CD4-positive, alpha-beta T cell treated with Interferon gamma for 1 hour (primary cell): Measurements from ENCODE around the gene CCDC47.
A peak's percentile ranks its signal among the peaks of the same experiment; 100 is the strongest.
"Not testable (repeated sequence)": the region's sequence is repeated elsewhere in the genome, so short reads cannot be mapped to it uniquely, and the experiment has no call there.

Experiments
- DNase-seq: peaks from one replicate; pipeline ENCODE4 v3.0.0-alpha.2; 2020

Gene CCDC47

DNA sequence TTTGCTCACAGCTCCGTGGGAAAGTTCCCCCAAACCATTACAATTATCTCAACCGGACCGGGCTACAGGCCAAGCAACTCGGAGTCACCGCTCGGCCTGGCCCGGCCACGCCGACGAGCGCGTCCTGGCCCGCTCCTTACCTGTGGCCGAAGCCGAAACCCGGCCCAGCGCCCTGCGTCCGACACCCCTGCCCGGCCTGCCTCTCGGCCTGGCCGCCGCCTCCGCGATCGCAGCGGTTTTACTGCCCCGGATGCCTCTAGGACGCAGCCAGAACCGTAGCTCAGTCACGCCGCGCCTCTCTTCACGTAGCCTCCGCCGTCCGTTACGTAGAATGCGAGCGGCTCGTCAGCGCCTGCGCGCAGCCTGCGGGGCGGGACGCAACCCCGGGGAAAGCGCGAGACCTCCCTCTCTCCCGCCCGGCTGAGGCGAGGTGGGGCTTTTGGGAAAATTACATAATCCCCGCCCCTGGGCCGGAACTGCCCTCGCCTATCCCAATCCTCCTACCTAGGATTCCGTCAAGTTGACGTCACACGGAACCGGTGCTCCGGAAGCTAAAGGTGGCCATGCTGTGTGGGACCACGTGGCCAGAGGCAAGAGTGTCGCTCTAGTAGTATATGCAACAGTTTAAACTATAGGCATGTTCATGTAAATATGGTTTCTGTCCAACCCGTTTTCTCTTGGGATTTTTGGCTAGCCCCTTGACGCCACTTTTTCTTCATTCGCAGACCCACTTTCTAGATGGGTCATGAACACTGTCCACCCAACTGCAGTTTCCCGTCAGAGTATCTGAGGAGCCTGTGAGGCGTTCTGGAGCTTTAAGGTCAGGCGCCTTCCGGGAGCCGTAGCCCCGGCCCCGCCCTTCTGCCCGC lies at the start of gene CCDC47:
TSS of gene CCDC47 (minus strand) at position 326 of the 869 bp plus-strand sequence. CDS start 7,422 bp downstream, outside the sequence.
- DNase-seq, result peak; percentile 99

DNA sequence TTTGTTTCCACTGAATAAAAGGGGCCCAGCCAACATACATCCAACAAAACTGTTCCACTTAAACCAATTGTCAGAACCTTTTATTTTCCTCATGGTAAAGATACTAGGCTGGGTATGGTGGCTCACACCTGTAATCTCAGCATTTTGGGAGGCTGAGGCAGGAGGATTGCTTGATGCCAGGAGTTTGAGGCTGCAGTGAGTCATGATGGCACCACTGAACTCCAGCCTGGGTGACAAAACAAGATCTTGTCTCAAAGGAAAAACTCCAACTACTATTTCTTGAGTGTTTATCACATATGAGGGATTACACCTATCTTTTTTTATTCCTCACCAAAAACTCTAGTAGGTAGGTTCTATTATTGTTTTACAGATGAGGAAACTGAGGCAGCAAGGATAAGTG lies 49.1 kb upstream of the CCDC47 start:
- no peak for DNase-seq

- DNase-seq, result no peak
Measured at GRCh38 chr17:63821804-63822203, 48.4 kb upstream of the CCDC47 start.

DNA sequence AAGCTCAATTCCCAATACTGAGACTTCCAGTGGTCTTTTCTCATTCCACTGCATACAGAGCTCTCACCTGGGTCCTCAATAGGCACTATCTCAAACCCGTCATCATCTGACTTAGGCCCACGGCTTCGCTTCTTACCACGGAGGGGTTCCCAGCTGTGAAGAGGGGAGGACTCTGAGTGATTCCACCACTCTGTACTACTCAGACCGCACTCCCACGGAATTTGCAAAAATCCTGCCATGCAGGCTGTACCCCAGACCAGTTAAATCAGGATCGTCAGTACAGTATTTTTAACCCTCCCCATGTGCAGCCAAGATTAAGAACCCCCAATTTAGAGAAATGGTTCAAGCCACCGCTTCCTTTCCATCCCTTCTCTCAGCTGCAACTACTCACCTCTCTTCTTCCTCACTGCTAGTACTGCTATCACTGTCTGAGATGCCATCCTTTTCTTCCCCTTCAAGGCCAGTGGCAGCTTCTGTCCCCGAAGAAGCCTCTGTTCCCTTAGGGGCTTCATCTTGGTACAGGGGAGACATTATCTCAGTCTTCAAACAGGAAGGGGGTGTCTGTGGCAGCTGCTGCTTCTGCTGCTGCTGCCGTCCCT lies 47.7 kb upstream of the CCDC47 start:
- DNase-seq, result no peak

DNA sequence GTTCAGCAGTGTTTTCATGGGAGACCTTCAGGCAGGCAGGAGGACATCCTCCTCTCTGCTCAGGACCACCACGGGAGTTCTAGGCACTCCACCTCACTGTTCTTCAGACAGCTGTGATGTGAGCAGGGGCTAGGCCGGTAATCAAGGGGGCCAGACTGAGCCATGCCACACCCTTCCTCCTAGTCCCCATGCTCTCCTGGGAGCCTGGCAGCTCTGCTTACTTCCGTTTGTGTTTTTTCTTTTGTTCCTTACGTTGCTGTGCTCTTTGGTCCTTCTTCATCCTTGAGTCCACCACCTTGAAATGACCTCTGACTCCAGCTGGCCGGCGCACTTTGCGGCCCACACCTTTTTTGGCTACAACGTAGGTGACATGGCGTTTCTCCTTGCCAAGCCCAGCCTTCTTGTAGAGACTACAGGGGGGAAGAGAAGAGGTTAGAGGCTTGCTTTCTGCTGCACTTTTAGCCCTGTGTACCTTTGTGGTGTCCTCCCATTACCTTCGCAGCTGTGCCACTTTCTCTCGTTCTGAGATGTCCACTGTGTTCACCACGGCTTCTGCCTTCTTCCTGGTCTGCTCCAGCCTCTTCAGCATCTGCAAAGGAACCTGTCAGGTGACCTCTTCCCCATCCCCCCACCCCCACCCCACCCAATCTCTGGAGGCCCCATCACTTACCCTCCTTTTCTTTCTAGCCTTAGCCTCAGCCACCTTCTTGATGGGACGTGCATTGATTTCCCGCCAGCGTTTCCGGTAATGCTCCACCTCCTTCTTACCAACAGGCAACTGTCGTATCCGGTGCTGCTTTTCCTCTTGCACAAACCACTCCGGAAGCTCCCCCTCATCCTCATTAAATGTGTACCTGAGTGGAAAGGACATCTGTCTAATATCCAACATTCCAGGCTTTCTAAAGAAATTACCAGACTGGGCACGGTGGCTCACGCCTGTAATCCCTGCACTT lies 46.5 kb upstream of the CCDC47 start:
- no peak for DNase-seq

DNA sequence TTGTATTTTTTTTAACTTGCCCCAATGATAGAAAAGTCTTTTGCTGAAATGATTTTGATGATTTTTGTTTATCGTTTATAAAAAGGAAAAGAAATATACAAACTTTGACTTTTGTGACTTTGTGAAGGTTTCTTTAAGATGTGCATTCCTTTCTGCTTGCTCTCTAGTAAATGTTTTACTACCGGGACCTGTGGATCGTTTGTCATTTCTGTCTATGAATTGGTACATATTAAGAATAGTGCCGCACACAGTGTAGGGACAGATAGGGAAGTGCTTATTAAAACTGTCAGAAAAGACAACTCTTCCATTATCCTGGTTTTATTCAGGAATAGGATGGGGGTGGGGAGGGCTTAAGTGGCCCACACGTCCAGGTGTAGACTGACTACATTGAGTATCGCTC lies 45.7 kb upstream of the CCDC47 start:
- no peak for DNase-seq

DNA sequence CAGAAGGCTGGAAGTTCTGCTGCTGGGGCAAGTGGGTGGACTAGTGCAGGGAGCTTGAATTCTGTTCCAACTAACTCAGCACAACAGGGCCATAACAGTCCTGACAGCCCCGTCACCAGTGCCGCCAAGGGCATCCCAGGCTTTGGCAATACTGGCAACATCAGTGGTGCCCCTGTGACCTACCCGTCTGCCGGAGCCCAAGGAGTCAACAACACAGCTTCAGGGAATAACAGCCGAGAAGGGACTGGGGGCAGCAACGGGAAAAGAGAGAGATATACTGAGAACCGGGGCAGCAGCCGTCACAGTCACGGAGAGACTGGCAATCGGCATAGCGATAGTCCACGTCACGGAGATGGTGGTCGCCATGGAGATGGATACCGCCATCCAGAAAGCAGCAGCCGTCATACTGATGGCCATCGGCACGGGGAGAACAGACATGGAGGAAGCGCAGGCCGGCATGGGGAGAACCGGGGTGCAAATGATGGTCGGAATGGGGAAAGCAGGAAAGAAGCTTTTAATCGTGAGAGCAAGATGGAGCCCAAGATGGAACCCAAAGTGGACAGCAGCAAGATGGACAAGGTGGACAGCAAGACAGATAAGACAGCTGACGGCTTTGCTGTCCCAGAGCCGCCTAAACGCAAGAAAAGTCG lies 44.5 kb upstream of the CCDC47 start:
- no peak for DNase-seq

DNA sequence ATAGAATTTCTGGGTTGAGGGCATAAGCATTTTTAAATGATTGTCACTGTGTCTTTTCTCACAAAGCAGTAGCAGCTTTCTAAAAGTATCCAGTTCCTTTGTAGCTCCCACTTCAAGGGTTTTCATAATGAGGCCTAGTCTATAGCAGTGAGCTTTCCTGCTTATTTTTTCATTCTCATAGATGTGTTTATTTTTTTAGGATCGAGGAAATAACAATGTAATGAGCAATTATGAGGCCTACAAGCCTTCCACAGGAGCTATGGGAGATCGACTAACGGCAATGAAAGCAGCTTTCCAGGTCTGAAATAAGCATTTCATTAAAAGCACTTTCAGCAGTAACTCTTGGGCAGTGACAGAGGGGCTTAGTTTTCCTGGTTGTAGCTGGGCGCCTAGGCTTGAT lies 43.3 kb upstream of the CCDC47 start:
- no peak for DNase-seq

DNA sequence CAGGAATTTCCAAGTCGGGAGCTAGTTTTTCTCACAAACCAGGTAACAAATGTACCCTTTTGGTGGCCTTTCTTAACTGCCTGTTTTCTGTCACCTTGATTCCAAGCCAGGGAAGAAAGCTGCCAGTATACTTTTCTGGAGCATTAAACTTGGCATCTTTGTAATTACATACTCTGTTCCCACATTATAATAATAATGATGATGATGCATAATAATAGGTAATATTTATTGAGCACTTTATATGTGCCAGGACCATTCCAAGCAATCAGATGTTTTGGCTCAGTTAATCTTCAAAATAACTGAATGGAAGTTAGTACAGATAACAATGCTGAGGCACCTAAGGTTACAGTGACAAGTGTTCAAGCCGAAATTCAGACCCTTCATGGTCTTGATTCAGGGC lies 42.7 kb upstream of the CCDC47 start:
- DNase-seq, result no peak

DNA sequence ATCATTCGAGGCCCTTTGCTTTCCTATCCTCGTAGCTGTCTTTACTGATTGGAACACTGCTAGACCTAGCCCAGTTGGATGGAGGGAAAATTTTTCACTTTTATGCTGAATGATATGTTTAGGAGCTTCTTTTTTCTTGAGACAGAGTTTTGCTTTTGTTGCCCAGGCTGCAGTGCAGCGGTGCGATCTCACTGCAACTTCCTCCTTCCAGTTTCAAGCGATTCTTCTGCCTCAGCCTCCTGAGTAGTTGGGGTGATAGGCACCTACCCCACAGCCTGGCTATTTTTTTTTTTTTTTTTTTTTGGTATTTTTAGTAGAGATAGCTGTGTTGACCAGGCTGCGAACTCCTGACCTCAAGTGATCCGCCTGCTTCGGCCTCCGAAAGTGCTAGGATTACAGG lies 36.6 kb upstream of the CCDC47 start:
- no peak for DNase-seq

DNA sequence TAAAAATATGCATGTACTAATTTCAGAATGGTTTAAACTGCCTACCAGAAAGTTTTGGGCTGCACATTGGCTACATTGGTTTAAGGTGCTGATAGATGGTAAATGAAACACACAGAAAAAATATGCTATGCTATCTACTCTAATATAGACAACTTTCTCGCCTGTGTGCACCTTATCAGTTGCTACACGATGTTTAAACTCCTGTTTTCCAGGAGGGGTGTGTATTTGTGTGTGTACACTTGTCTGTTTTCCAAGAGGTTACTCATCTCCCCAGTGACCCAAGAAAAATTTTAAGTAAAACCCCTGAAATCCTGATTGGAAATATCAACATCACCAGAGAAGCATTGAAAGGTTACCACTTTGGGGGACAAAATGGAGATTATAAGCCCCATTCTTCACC lies 32.2 kb upstream of the CCDC47 start:
- no peak for DNase-seq

DNA sequence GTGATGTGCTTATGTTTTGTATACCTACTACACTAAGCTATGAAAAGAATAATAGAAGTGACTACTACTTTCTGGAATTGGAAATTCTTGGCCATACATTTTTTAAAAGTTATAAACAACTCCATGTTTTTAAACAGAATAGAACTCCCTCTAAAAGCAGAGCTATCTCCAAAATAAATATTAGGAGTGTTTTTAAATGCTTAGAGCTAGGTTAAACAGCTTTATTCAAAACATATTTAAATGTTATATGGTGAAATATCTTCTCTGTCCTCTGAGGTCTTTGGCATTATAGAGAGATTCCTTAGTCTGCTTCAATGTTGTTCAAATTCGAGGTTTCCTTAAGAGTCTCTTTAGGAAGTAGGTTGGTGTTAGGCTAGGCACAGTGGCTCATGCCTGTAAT lies 30.9 kb upstream of the CCDC47 start:
- no peak for DNase-seq

DNA sequence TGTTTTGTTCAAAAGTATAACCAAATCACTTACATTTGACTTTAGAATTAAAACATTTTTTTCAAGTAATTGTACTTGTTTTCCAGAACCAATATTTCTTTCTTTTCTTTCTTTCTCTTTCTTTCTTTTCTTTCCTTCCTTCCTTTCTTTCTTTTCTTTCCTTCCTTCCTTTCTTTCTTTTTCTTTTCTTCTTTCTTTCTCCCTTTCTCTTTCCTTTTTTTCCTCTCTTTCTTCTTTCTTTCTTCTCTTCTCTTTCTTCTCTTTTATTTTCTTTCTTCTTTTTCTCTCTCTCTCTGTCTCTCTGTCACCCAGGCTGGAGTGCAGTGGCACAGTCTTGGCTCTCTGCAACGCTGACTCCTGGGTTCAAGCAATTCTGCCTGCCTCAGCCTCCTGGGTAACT lies 27.4 kb upstream of the CCDC47 start:
- no peak for DNase-seq

- no peak for DNase-seq
Measured at GRCh38 chr17:63798572-63799106, 25.2 kb upstream of the CCDC47 start.

GRCh38 chr17:63796375-63796774 lies 23.0 kb upstream of the CCDC47 start:
- not testable (repeated sequence) for DNase-seq

- no peak for DNase-seq
Measured at GRCh38 chr17:63792055-63792729, 18.8 kb upstream of the CCDC47 start.

GRCh38 chr17:63790057-63790456 lies 16.7 kb upstream of the CCDC47 start:
- no peak for DNase-seq

- no peak for DNase-seq
Measured at GRCh38 chr17:63786971-63787711, 13.7 kb upstream of the CCDC47 start.

- no peak for DNase-seq
Measured at GRCh38 chr17:63786117-63786516, 12.7 kb upstream of the CCDC47 start.

GRCh38 chr17:63785556-63785955 lies 12.2 kb upstream of the CCDC47 start:
- DNase-seq, result no peak

- DNase-seq, result no peak
Measured at GRCh38 chr17:63783522-63783921, 10.1 kb upstream of the CCDC47 start.
